SK-N-SH treated with all-trans-retinoic acid at 6 μM for 48 hours (cell line): ENCODE measurements around the gene WNK1.

ENCODE experiments used
- ATAC-seq: fragments of 200-7000 bp; cut with Tn5 transposase; 3 replicates; pipeline ENCODE4 v1.9.1; 2020; ENCODE audit warnings: mild to moderate bottlenecking, moderate library complexity
- ARNTL ChIP-seq: fragments of 450-650 bp; formaldehyde crosslinking; IDR thresholded peaks from 2 replicates; pipeline ENCODE4 v1.5.0; 2020; ENCODE audit warnings: low read depth, mild to moderate bottlenecking, moderate library complexity, borderline replicate concordance
- BACH2 ChIP-seq: fragments of 250-450 bp; sonication (Bioruptor Pico); IDR thresholded peaks from 2 replicates; pipeline ENCODE4 v1.9.0; 2021; ENCODE audit warnings: mild to moderate bottlenecking, borderline replicate concordance
- CREB5 ChIP-seq: fragments of 250-450 bp; sonication (Bioruptor Pico); IDR thresholded peaks from 2 replicates; pipeline ENCODE4 v1.5.1; 2020; ENCODE audit warnings: low read depth, mild to moderate bottlenecking, moderate library complexity
- CSDC2 ChIP-seq: fragments of 250-450 bp; sonication (Bioruptor Pico); IDR thresholded peaks from 2 replicates; pipeline ENCODE4 v1.5.0; 2020; ENCODE audit warnings: mild to moderate bottlenecking, moderate library complexity
- CSRNP3 ChIP-seq: fragments of 250-450 bp; sonication (Bioruptor Pico); IDR thresholded peaks from 2 replicates; pipeline ENCODE4 v1.5.1; 2021; ENCODE audit warnings: mild to moderate bottlenecking, moderate library complexity
- ESRRG ChIP-seq: fragments of 250-450 bp; sonication (Bioruptor Pico); IDR thresholded peaks from 2 replicates; pipeline ENCODE4 v1.6.1; 2021; ENCODE audit warnings: mild to moderate bottlenecking
- GLIS3 ChIP-seq: fragments of 250-450 bp; sonication (Bioruptor Pico); IDR thresholded peaks from 2 replicates; pipeline ENCODE4 v1.5.0; 2020; ENCODE audit warnings: mild to moderate bottlenecking, moderate library complexity
- ISL1 ChIP-seq: fragments of 250-450 bp; sonication (Bioruptor Pico); IDR thresholded peaks from 2 replicates; pipeline ENCODE4 v2.1.2; 2022; ENCODE audit warnings: mild to moderate bottlenecking, moderate library complexity
- OSR1 ChIP-seq: fragments of 250-450 bp; sonication (Bioruptor Pico); IDR thresholded peaks from 2 replicates; pipeline ENCODE4 v1.8.0; 2022; ENCODE audit warnings: moderate library complexity, mild to moderate bottlenecking, inconsistent platforms
- PATZ1 ChIP-seq: fragments of 250-450 bp; sonication (Bioruptor Pico); IDR thresholded peaks from 2 replicates; pipeline ENCODE4 v1.8.0; 2020; ENCODE audit warnings: mild to moderate bottlenecking, moderate library complexity, borderline replicate concordance
- POU6F1 ChIP-seq: fragments of 250-450 bp; sonication (Bioruptor Pico); IDR thresholded peaks from 2 replicates; pipeline ENCODE4 v1.8.0; 2021; ENCODE audit warnings: low read depth, mild to moderate bottlenecking, moderate library complexity, borderline replicate concordance
- PPARA ChIP-seq: fragments of 250-450 bp; sonication (Bioruptor Pico); IDR thresholded peaks from 2 replicates; pipeline ENCODE4 v1.5.0; 2020; ENCODE audit warnings: mild to moderate bottlenecking, borderline replicate concordance
- RARB ChIP-seq: fragments of 250-450 bp; sonication (Bioruptor Pico); IDR thresholded peaks from 2 replicates; pipeline ENCODE4 v1.8.0; 2021; ENCODE audit warnings: mild to moderate bottlenecking, moderate library complexity
- SNAI2 ChIP-seq: fragments of 250-450 bp; sonication (Bioruptor Pico); IDR thresholded peaks from 2 replicates; pipeline ENCODE4 v1.5.0; 2020; ENCODE audit warnings: mild to moderate bottlenecking, moderate library complexity
- TOX ChIP-seq: fragments of 250-450 bp; sonication (Bioruptor Pico); IDR thresholded peaks from 2 replicates; pipeline ENCODE4 v1.8.0; 2021; ENCODE audit warnings: mild to moderate bottlenecking, moderate library complexity, borderline replicate concordance
- TSHZ2 ChIP-seq: fragments of 250-450 bp; sonication (Bioruptor Pico); IDR thresholded peaks from 2 replicates; pipeline ENCODE4 v1.5.0; 2020; ENCODE audit warnings: mild to moderate bottlenecking, moderate library complexity
- ZFP30 ChIP-seq: fragments of 450-650 bp; formaldehyde crosslinking; IDR thresholded peaks from 2 replicates; pipeline ENCODE4 v1.5.0; 2022; ENCODE audit warnings: mild to moderate bottlenecking, moderate library complexity
- ZNF565 ChIP-seq: fragments of 450-650 bp; formaldehyde crosslinking; conservative IDR thresholded peaks from 2 replicates; pipeline ENCODE4 v1.5.0; 2020; ENCODE audit warnings: low read depth, mild to moderate bottlenecking, moderate library complexity
- ZNF70 ChIP-seq: fragments of 450-650 bp; formaldehyde crosslinking; IDR thresholded peaks from 2 replicates; pipeline ENCODE4 v1.5.0; 2020; ENCODE audit warnings: mild to moderate bottlenecking, moderate library complexity
- ZNF8 ChIP-seq: fragments of 450-650 bp; formaldehyde crosslinking; IDR thresholded peaks from 2 replicates; pipeline ENCODE4 v1.5.0; 2020; ENCODE audit warnings: mild to moderate bottlenecking, moderate library complexity

Gene WNK1

GRCh38 chr12:906062-906585 is 153.7 kb downstream of the WNK1 start:
- TF ChIP-seq ZNF70 (CRISPR knock-in tag) (no peak), ISL1 (CRISPR knock-in tag) (no peak), CSRNP3 (no peak), OSR1 (CRISPR knock-in tag) (no peak), ZNF565 (no peak), BACH2 (CRISPR knock-in tag) (no peak), GLIS3 (no peak), PPARA (no peak), ESRRG (CRISPR knock-in tag) (no peak), TSHZ2 (CRISPR knock-in tag) (no peak), PATZ1 (no peak), ZNF8 (CRISPR knock-in tag) (no peak), SNAI2 (CRISPR knock-in tag) (no peak), ZFP30 (CRISPR knock-in tag) (no peak), CSDC2 (CRISPR knock-in tag) (no peak), ARNTL (CRISPR knock-in tag) (no peak), TOX (CRISPR knock-in tag) (no peak), RARB (CRISPR knock-in tag) (no peak)
- ATAC-seq = no peak

GRCh38 chr12:907413-908185 is 155.2 kb downstream of the WNK1 start:
- TF ChIP-seq ZNF8 (CRISPR knock-in tag) (no peak), POU6F1 (CRISPR knock-in tag) (no peak), SNAI2 (CRISPR knock-in tag) (no peak), ARNTL (CRISPR knock-in tag) (no peak), CSRNP3 (no peak)
- TF ChIP-seq, all 23 proteins: peak for 0
- no peak for ATAC-seq

GRCh38 chr12:909861-910260 is 157.5 kb downstream of the WNK1 start:
- ATAC-seq = no peak
- TF ChIP-seq TOX (CRISPR knock-in tag) (no peak), ZNF565 (no peak), ZNF8 (CRISPR knock-in tag) (no peak), PATZ1 (no peak), CSRNP3 (no peak), PPARA (no peak), CREB5 (CRISPR knock-in tag) (no peak)
